ENCODE measurements around the gene HS6ST2. TPM values are rescaled to one million over a fixed set of nuclear protein-coding genes. Genes with fewer than 3 reads are reported as not detected.

HS6ST2 gene
- total RNA-seq, 1 experiment from 2014 or later, result not detected

GRCh38 chrX:132623942-132624341 is 334.5 kb downstream of the HS6ST2 start:
- H3K27me3 ChIP-seq (replicated peaks), result no peaks in the 10 kb centered on the region
- H3K36me3 ChIP-seq, result no peaks in the 10 kb centered on the region
- H3K4me3 ChIP-seq, result no peak overlapping the region
- H3K4me1 ChIP-seq (replicated peaks), result no peaks in the 10 kb centered on the region
- no peak for DNase-seq (ENCODE audit: low read depth in 1 of 2, low spot score in 2 of 2)
- no peak overlapping the region for H3K27ac ChIP-seq
- no peaks in the 10 kb centered on the region for H3K9me3 ChIP-seq (replicated peaks)

- no peaks in the 10 kb centered on the region for H3K4me1 ChIP-seq (replicated peaks)
- H3K36me3 ChIP-seq, result no peaks in the 10 kb centered on the region
- H3K4me3 ChIP-seq, result no peak overlapping the region
- H3K27ac ChIP-seq, result no peak overlapping the region
- no peak for DNase-seq (ENCODE audit: low read depth in 1 of 2, low spot score in 2 of 2)
- no peaks in the 10 kb centered on the region for H3K9me3 ChIP-seq (replicated peaks)
- H3K27me3 ChIP-seq (replicated peaks), result no peaks in the 10 kb centered on the region
Measured at GRCh38 chrX:132623300-132623699, 335.1 kb downstream of the HS6ST2 start.

GRCh38 chrX:132622130-132622529 is 336.3 kb downstream of the HS6ST2 start:
- Histone ChIP-seq H3K4me3 (no peak overlapping the region), H3K36me3 (no peaks in the 10 kb centered on the region), H3K9me3 (replicated peaks) (no peaks in the 10 kb centered on the region), H3K27me3 (replicated peaks) (no peaks in the 10 kb centered on the region), H3K27ac (no peak overlapping the region), H3K4me1 (replicated peaks) (no peaks in the 10 kb centered on the region)
- DNase-seq (ENCODE audit: low read depth in 1 of 2, low spot score in 2 of 2), result peak; percentile 4 to 37

GRCh38 chrX:132618810-132619209 is 339.6 kb downstream of the HS6ST2 start:
- DNase-seq (ENCODE audit: low read depth in 1 of 2, low spot score in 2 of 2), result no peak
- Histone ChIP-seq H3K4me3 (no peak overlapping the region), H3K36me3 (no peaks in the 10 kb centered on the region), H3K27me3 (replicated peaks) (no peaks in the 10 kb centered on the region), H3K4me1 (replicated peaks) (no peaks in the 10 kb centered on the region), H3K9me3 (replicated peaks) (no peaks in the 10 kb centered on the region), H3K27ac (no peak overlapping the region)

GRCh38 chrX:132615391-132616131 is 342.9 kb downstream of the HS6ST2 start:
- H3K4me1 ChIP-seq (replicated peaks), result no peaks in the 10 kb centered on the region
- H3K9me3 ChIP-seq (replicated peaks), result no peaks in the 10 kb centered on the region
- no peak overlapping the region for H3K4me3 ChIP-seq
- H3K27ac ChIP-seq, result no peak overlapping the region
- H3K36me3 ChIP-seq, result no peaks in the 10 kb centered on the region
- DNase-seq (ENCODE audit: low read depth in 1 of 2, low spot score in 2 of 2), result no peak
- no peaks in the 10 kb centered on the region for H3K27me3 ChIP-seq (replicated peaks)

- H3K27me3 ChIP-seq (replicated peaks), result no peaks in the 10 kb centered on the region
- H3K4me3 ChIP-seq, result no peak overlapping the region
- no peaks in the 10 kb centered on the region for H3K4me1 ChIP-seq (replicated peaks)
- H3K27ac ChIP-seq, result no peak overlapping the region
- H3K36me3 ChIP-seq, result no peaks in the 10 kb centered on the region
- H3K9me3 ChIP-seq (replicated peaks), result no peaks in the 10 kb centered on the region
- DNase-seq (ENCODE audit: low read depth in 1 of 2, low spot score in 2 of 2), result no peak
Measured at GRCh38 chrX:132614297-132614696, 344.1 kb downstream of the HS6ST2 start.

GRCh38 chrX:132613801-132614200 is 344.6 kb downstream of the HS6ST2 start:
- H3K27me3 ChIP-seq (replicated peaks), result no peaks in the 10 kb centered on the region
- H3K4me1 ChIP-seq (replicated peaks), result no peaks in the 10 kb centered on the region
- no peak overlapping the region for H3K27ac ChIP-seq
- no peaks in the 10 kb centered on the region for H3K36me3 ChIP-seq
- no peak for DNase-seq (ENCODE audit: low read depth in 1 of 2, low spot score in 2 of 2)
- H3K4me3 ChIP-seq, result no peak overlapping the region
- H3K9me3 ChIP-seq (replicated peaks), result no peaks in the 10 kb centered on the region

GRCh38 chrX:132612821-132613564 is 345.4 kb downstream of the HS6ST2 start:
- no peaks in the 10 kb centered on the region for H3K27me3 ChIP-seq (replicated peaks)
- DNase-seq (ENCODE audit: low read depth in 1 of 2, low spot score in 2 of 2), result no peak
- no peak overlapping the region for H3K27ac ChIP-seq
- H3K4me3 ChIP-seq, result no peak overlapping the region
- H3K4me1 ChIP-seq (replicated peaks), result no peaks in the 10 kb centered on the region
- no peaks in the 10 kb centered on the region for H3K36me3 ChIP-seq
- H3K9me3 ChIP-seq (replicated peaks), result no peaks in the 10 kb centered on the region

- Histone ChIP-seq H3K36me3 (no peaks in the 10 kb centered on the region), H3K27ac (no peak overlapping the region), H3K27me3 (replicated peaks) (no peaks in the 10 kb centered on the region), H3K9me3 (replicated peaks) (no peaks in the 10 kb centered on the region), H3K4me1 (replicated peaks) (no peaks in the 10 kb centered on the region), H3K4me3 (no peak overlapping the region)
- DNase-seq (ENCODE audit: low read depth in 1 of 2, low spot score in 2 of 2), result no peak
Measured at GRCh38 chrX:132610536-132610935, 347.9 kb downstream of the HS6ST2 start.

- DNase-seq (ENCODE audit: low read depth in 1 of 2, low spot score in 2 of 2), result no peak
- Histone ChIP-seq H3K36me3 (no peaks in the 10 kb centered on the region), H3K9me3 (replicated peaks) (no peaks in the 10 kb centered on the region), H3K4me3 (no peak overlapping the region), H3K27me3 (replicated peaks) (no peaks in the 10 kb centered on the region), H3K27ac (no peak overlapping the region), H3K4me1 (replicated peaks) (no peaks in the 10 kb centered on the region)
Measured at GRCh38 chrX:132609362-132609848, 349.0 kb downstream of the HS6ST2 start.

- Histone ChIP-seq H3K4me1 (replicated peaks) (no peaks in the 10 kb centered on the region), H3K9me3 (replicated peaks) (no peaks in the 10 kb centered on the region), H3K36me3 (no peaks in the 10 kb centered on the region), H3K4me3 (no peak overlapping the region), H3K27me3 (replicated peaks) (no peaks in the 10 kb centered on the region), H3K27ac (no peak overlapping the region)
- DNase-seq (ENCODE audit: low read depth in 1 of 2, low spot score in 2 of 2), result no peak
Measured at GRCh38 chrX:132603700-132604286, 354.6 kb downstream of the HS6ST2 start.

- H3K27me3 ChIP-seq (replicated peaks), result no peaks in the 10 kb centered on the region
- no peak for DNase-seq (ENCODE audit: low read depth in 1 of 2, low spot score in 2 of 2)
- no peaks in the 10 kb centered on the region for H3K36me3 ChIP-seq
- no peak overlapping the region for H3K4me3 ChIP-seq
- H3K27ac ChIP-seq, result no peak overlapping the region
- H3K9me3 ChIP-seq (replicated peaks), result no peaks in the 10 kb centered on the region
- no peaks in the 10 kb centered on the region for H3K4me1 ChIP-seq (replicated peaks)
Measured at GRCh38 chrX:132602701-132603100, 355.7 kb downstream of the HS6ST2 start.

GRCh38 chrX:132594999-132595398 is 363.4 kb downstream of the HS6ST2 start:
- no peaks in the 10 kb centered on the region for H3K36me3 ChIP-seq
- H3K4me1 ChIP-seq (replicated peaks), result no peaks in the 10 kb centered on the region
- H3K4me3 ChIP-seq, result no peak overlapping the region
- H3K27me3 ChIP-seq (replicated peaks), result no peaks in the 10 kb centered on the region
- DNase-seq (ENCODE audit: low read depth in 1 of 2, low spot score in 2 of 2), result no peak
- H3K9me3 ChIP-seq (replicated peaks), result no peaks in the 10 kb centered on the region
- H3K27ac ChIP-seq, result no peak overlapping the region

- Histone ChIP-seq H3K4me3 (no peak overlapping the region), H3K36me3 (no peaks in the 10 kb centered on the region), H3K4me1 (replicated peaks) (no peaks in the 10 kb centered on the region), H3K27me3 (replicated peaks) (no peaks in the 10 kb centered on the region), H3K9me3 (replicated peaks) (no peaks in the 10 kb centered on the region), H3K27ac (no peak overlapping the region)
- no peak for DNase-seq (ENCODE audit: low read depth in 1 of 2, low spot score in 2 of 2)
Measured at GRCh38 chrX:132594129-132594528, 364.3 kb downstream of the HS6ST2 start.
